Colonic mucosa (tissue), 4 donors: ENCODE data around the gene EPS8L3. TPM values are rescaled to one million over a fixed set of nuclear protein-coding genes. Genes with fewer than 3 reads are reported as not detected.

Experiments
- DNase-seq: peaks from one replicate; pipeline ENCODE4 v3.0.0-alpha.2; 2020
- H3K27ac ChIP-seq: fragments of 200-600 bp; one replicate; pipeline ENCODE4 v1.8.0; 2021
- H3K27me3 ChIP-seq: fragments of 200-600 bp; one replicate; pipeline ENCODE4 v1.8.0; 2021
- H3K36me3 ChIP-seq: fragments of 200-600 bp; one replicate; pipeline ENCODE4 v1.8.0; 2021
- H3K4me1 ChIP-seq: fragments of 200-600 bp; one replicate; pipeline ENCODE4 v1.8.0; 2021; ENCODE audit warnings: mild to moderate bottlenecking
- H3K4me3 ChIP-seq: fragments of 200-600 bp; one replicate; pipeline ENCODE4 v1.8.0; 2021
- H3K9ac ChIP-seq, 2 donors: one replicate each; pipeline ENCODE4 v1.7.0; 2013; ENCODE audit warnings: control low read depth in 2 of 2, low read depth in 2 of 2, low read length in 2 of 2
- H3K9me3 ChIP-seq: fragments of 200-600 bp; one replicate; pipeline ENCODE4 v1.8.0; 2021
- intact Hi-C: fragments of 100-400 bp; cut with DNase I; formaldehyde crosslinking; loops from one replicate; pipeline ENCODE4 v1.14.1; 2022
- total RNA-seq, 2 donors: library from RNA; stranded (reverse); fragmentation: NEBNext Ultra II Directional in 1 of 2; extraction: Animal tissue kit (Norgen Biotek cat#: 25700) in 1 of 2; gene quantifications; one replicate each; pipeline ENCODE4 v1.2.1, GENCODE V29; 2021
- TF ChIP-seq, protein P1 (sequence below): fragments of 200-600 bp; IDR thresholded peaks from one replicate; pipeline ENCODE4 v1.8.0; 2022; ENCODE audit warnings: antibody characterized with exemption, mild to moderate bottlenecking
- donor health status: healthy.
- donor health status: DM: no; HTN: no; CAD: no.
- donor health status: DM: no; HTN: no; CAD: no.

Gene EPS8L3
- total RNA-seq, 2 donors from 2014 or later = 283 to 290 TPM

DNA sequence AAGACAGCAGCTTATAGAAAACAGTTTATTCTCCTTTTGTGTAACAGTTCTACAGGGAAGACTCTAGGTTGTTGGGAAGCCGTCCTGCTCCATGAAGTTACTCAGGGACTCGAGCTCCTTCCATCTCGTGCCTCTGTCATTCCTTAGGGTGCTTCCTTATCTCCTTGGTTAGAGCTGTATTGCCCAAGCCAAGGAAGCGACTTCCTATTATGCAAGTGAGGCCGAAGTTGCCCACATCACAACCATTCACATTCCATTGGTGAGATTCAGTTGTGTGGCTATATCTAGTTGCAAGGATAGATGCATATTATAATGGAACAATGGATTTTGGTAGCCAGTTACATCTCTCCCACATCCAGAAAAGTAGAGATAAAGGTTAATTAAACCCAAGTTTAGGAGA is 42.7 kb downstream of the EPS8L3 start:
- TF ChIP-seq, protein P1, sequence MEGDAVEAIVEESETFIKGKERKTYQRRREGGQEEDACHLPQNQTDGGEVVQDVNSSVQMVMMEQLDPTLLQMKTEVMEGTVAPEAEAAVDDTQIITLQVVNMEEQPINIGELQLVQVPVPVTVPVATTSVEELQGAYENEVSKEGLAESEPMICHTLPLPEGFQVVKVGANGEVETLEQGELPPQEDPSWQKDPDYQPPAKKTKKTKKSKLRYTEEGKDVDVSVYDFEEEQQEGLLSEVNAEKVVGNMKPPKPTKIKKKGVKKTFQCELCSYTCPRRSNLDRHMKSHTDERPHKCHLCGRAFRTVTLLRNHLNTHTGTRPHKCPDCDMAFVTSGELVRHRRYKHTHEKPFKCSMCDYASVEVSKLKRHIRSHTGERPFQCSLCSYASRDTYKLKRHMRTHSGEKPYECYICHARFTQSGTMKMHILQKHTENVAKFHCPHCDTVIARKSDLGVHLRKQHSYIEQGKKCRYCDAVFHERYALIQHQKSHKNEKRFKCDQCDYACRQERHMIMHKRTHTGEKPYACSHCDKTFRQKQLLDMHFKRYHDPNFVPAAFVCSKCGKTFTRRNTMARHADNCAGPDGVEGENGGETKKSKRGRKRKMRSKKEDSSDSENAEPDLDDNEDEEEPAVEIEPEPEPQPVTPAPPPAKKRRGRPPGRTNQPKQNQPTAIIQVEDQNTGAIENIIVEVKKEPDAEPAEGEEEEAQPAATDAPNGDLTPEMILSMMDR = no peak

DNA sequence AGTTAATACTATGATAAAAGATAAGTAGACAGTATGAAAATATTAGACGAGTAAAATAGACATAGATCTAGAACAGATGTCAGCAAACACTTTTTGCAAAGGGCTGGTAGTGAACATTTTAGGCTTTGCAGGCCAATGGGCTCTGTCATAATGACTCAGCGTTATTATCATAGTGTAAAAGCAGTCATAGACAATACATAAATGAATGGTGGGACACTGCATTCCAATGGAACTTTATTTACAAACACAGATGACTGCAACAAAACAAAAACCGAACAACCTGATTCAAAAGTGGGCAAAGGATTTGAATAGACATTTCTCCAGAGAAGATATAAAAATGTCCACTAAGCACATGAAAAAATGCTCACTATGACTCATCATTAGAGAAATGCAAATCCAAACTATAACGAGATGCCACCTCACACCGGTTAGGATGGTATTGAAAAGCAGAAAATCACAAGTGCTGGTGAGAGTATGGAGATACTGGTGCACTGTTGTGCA is 44.3 kb downstream of the EPS8L3 start:
- Histone ChIP-seq H3K4me3 (no peak overlapping the region), H3K9me3 (no peaks in the 10 kb centered on the region), H3K27ac (no peak overlapping the region), H3K27me3 (no peaks in the 10 kb centered on the region), H3K36me3 (no peaks in the 10 kb centered on the region), H3K4me1 (no peaks in the 10 kb centered on the region), H3K9ac (no peak overlapping the region)
- intact Hi-C loops = loop anchor here (2.0 to 5.0 kb wide), 2 partner anchors 53 to 263 kb away; partner anchors contain the start of gene AHCYL1
- TF ChIP-seq, protein P1 = no peak
- no peak for DNase-seq

More for the DNA sequence above, 42.7 kb downstream of the EPS8L3 start:
- no peaks in the 10 kb centered on the region for H3K9me3 ChIP-seq
- H3K36me3 ChIP-seq = no peaks in the 10 kb centered on the region
- H3K4me3 ChIP-seq = no peak overlapping the region
- DNase-seq = no peak
- H3K27ac ChIP-seq = no peak overlapping the region
- intact Hi-C loops = no loop called here
- no peaks in the 10 kb centered on the region for H3K27me3 ChIP-seq
- no peak overlapping the region for H3K9ac ChIP-seq
- H3K4me1 ChIP-seq = no peaks in the 10 kb centered on the region

DNA sequence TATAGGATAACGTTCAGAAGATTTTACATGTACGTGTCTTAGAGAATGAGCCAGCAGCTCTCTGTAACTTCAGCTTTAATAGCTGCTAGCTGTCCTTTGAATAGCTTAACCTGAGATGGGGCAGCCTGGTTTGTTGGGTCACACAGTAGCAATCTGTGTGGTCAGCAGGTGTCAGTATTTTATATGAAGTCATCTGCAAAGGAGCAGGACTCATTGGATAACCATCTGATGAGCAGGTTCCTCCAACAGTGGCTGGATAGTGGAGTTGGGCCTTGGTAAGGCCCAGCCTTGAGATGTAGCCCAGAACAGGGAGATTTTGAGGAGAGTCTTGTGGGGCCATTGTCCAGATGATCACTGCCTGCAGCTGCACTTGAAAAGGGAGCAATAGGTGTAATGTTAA is 45.2 kb downstream of the EPS8L3 start:
- H3K27ac ChIP-seq = no peak overlapping the region
- H3K36me3 ChIP-seq = no peaks in the 10 kb centered on the region
- TF ChIP-seq, protein P1 = peak; percentile 19
- H3K9me3 ChIP-seq = no peaks in the 10 kb centered on the region
- no peaks in the 10 kb centered on the region for H3K27me3 ChIP-seq
- intact Hi-C loops = loop anchor here (2.0 to 5.0 kb wide), 2 partner anchors 54 to 264 kb away; partner anchors contain the start of gene AHCYL1
- H3K4me3 ChIP-seq = no peak overlapping the region
- H3K4me1 ChIP-seq = no peaks in the 10 kb centered on the region
- no peak for DNase-seq
- no peak overlapping the region for H3K9ac ChIP-seq

DNA sequence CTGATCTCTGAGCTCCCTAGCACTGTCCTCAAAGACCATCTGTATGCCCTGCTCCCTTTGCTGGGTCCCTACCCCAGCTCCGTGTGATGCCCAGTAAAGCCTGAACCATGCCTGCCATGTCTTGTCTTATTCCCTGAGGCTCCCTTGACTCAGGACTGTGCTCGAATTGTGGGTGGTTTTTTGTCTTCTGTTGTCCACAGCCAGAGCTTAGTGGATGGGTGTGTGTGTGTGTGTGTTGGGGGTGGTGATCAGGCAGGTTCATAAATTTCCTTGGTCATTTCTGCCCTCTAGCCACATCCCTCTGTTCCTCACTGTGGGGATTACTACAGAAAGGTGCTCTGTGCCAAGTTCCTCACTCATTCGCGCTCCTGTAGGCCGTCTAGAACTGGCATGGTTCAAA is 46.0 kb downstream of the EPS8L3 start:
- Histone ChIP-seq H3K9ac (no peak overlapping the region), H3K27me3 (no peaks in the 10 kb centered on the region), H3K27ac (no peak overlapping the region), H3K9me3 (no peaks in the 10 kb centered on the region), H3K4me3 (no peak overlapping the region), H3K36me3 (no peaks in the 10 kb centered on the region), H3K4me1 (no peaks in the 10 kb centered on the region)
- TF ChIP-seq, protein P1 = no peak
- DNase-seq = no peak
- intact Hi-C loops = loop anchor here (2.0 to 5.0 kb wide), 2 partner anchors 55 to 265 kb away; partner anchors contain the start of gene AHCYL1

DNA sequence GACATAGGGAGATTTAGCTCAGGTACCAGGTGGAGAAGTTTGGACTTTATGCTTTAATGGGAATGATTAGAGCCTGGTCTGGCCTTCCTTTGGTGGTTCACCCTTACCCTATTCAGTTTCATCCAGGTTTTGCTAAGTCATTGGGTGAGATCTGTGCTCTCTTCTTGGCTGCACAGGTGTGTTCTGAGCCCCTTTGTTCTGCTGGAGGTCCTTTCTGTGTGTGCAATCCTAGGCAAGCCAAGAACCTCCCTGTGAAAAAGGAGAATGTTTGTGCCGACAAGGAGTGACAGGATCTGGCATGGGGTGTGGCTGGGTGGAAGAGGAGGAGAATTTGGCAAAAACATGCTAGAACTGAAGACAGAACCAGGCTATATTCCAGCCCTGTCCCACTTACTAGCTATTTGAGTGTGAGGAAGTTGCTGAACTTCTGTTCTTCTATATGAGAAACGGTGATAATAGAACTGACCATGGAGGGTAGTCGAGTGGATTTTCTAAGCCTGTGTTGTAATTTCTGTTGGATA is 47.1 kb downstream of the EPS8L3 start:
- no peaks in the 10 kb centered on the region for H3K4me1 ChIP-seq
- no peak for DNase-seq
- H3K9ac ChIP-seq = no peak overlapping the region
- no peaks in the 10 kb centered on the region for H3K9me3 ChIP-seq
- no peak overlapping the region for H3K4me3 ChIP-seq
- no peak overlapping the region for H3K27ac ChIP-seq
- TF ChIP-seq, protein P1 = no peak
- H3K27me3 ChIP-seq = no peaks in the 10 kb centered on the region
- H3K36me3 ChIP-seq = no peaks in the 10 kb centered on the region
- intact Hi-C loops = loop anchor here (5.0 kb wide), 1 partner anchor 266 kb away; the partner anchor contains the start of gene AHCYL1
